Measurements from ENCODE around the gene SAV1. TPM values are rescaled to one million over a fixed set of nuclear protein-coding genes. Genes with fewer than 3 reads are reported as not detected.
"Not testable (repeated sequence)": the region's sequence is repeated elsewhere in the genome, so short reads cannot be mapped to it uniquely, and the experiment has no call there.

The SAV1 gene
- total RNA-seq, 2 donors from 2014 or later, result 25.4 to 29.7 TPM

- no peaks in the 10 kb centered on the region for H3K4me1 ChIP-seq
- no peak for TF ChIP-seq CTCF (IDR thresholded peaks at IDR 0.05)
Observed at GRCh38 chr14:50704454-50705010, 36.4 kb upstream of the SAV1 start.

GRCh38 chr14:50697659-50698290 is 29.7 kb upstream of the SAV1 start:
- H3K4me3 ChIP-seq, result no peak overlapping the region
- peaks cover 0 to 6% of the 10 kb centered on the region in 2 donors for H3K9me3 ChIP-seq
- DNase-seq (ENCODE audit: low spot score), result no peak
- H3K27me3 ChIP-seq, result no peaks in the 10 kb centered on the region
- H3K36me3 ChIP-seq, result no peaks in the 10 kb centered on the region
- no peak for TF ChIP-seq CTCF (IDR thresholded peaks at IDR 0.05)
- no peaks in the 10 kb centered on the region for H3K4me1 ChIP-seq
- H3K27ac ChIP-seq, result no peak overlapping the region

More at GRCh38 chr14:50704454-50705010, 36.4 kb upstream of the SAV1 start:
- DNase-seq (ENCODE audit: low spot score), result no peak
- H3K4me3 ChIP-seq, result no peak overlapping the region
- H3K27ac ChIP-seq, result no peak overlapping the region
- H3K36me3 ChIP-seq, result no peaks in the 10 kb centered on the region
- no peaks in the 10 kb centered on the region for H3K9me3 ChIP-seq
- H3K27me3 ChIP-seq, result no peaks in the 10 kb centered on the region

- H3K27ac ChIP-seq; H3K4me1 ChIP-seq; H3K27me3 ChIP-seq; H3K9me3 ChIP-seq; H3K36me3 ChIP-seq; DNase-seq (ENCODE audit: low spot score); H3K4me3 ChIP-seq: not testable (repeated sequence)
Observed at GRCh38 chr14:50694260-50694659, 26.2 kb upstream of the SAV1 start.

- TF ChIP-seq CTCF (IDR thresholded peaks at IDR 0.05), result no peak
Observed at GRCh38 chr14:50688875-50689274, 20.8 kb upstream of the SAV1 start.

GRCh38 chr14:50679674-50680073 is 11.6 kb upstream of the SAV1 start:
- Histone ChIP-seq H3K27ac (no peak overlapping the region), H3K4me3 (no peak overlapping the region), H3K27me3 (no peaks in the 10 kb centered on the region), H3K9me3 (no peaks in the 10 kb centered on the region), H3K4me1 (peaks cover 0 to 16% of the 10 kb centered on the region in 2 donors), H3K36me3 (no peaks in the 10 kb centered on the region)
- DNase-seq (ENCODE audit: low spot score), result no peak
- TF ChIP-seq CTCF (IDR thresholded peaks at IDR 0.05), result no peak

More at GRCh38 chr14:50688875-50689274, 20.8 kb upstream of the SAV1 start:
- Histone ChIP-seq H3K36me3 (no peaks in the 10 kb centered on the region), H3K9me3 (peaks cover 0 to 11% of the 10 kb centered on the region in 2 donors), H3K27ac (no peak overlapping the region), H3K4me1 (no peaks in the 10 kb centered on the region), H3K4me3 (no peak overlapping the region), H3K27me3 (no peaks in the 10 kb centered on the region)
- DNase-seq (ENCODE audit: low spot score), result no peak

- Histone ChIP-seq H3K9me3 (no peaks in the 10 kb centered on the region), H3K27me3 (no peaks in the 10 kb centered on the region), H3K4me1 (peaks cover 0 to 16% of the 10 kb centered on the region in 2 donors), H3K36me3 (no peaks in the 10 kb centered on the region), H3K4me3 (no peak overlapping the region), H3K27ac (no peak overlapping the region)
- DNase-seq (ENCODE audit: low spot score), result no peak
- no peak for TF ChIP-seq CTCF (IDR thresholded peaks at IDR 0.05)
Observed at GRCh38 chr14:50678163-50678562, 10.1 kb upstream of the SAV1 start.
